ENCODE measurements around the gene OPN4.

Gene OPN4

GRCh38 chr10:86653987-86654386 lies 360 bp upstream of the OPN4 start:
- Mint-ChIP-seq H3K4me3 (no peak overlapping the region), H3K9me3 (no peaks in the 10 kb centered on the region), H3K27ac (no peak overlapping the region), H3K4me1 (no peaks in the 10 kb centered on the region), H3K27me3 (no peaks in the 10 kb centered on the region), H3K36me3 (no peaks in the 10 kb centered on the region)
- no peak for ATAC-seq

- Mint-ChIP-seq H3K36me3 (no peaks in the 10 kb centered on the region), H3K9me3 (no peaks in the 10 kb centered on the region), H3K27me3 (no peaks in the 10 kb centered on the region), H3K27ac (no peak overlapping the region), H3K4me1 (no peaks in the 10 kb centered on the region), H3K4me3 (no peak overlapping the region)
- no peak for ATAC-seq
Measured at GRCh38 chr10:86655173-86655540, 810 bp downstream of the OPN4 start.

- Mint-ChIP-seq H3K27me3 (no peaks in the 10 kb centered on the region), H3K4me3 (no peak overlapping the region), H3K27ac (no peak overlapping the region), H3K4me1 (no peaks in the 10 kb centered on the region), H3K9me3 (no peaks in the 10 kb centered on the region), H3K36me3 (no peaks in the 10 kb centered on the region)
- ATAC-seq = no peak
Measured at GRCh38 chr10:86655596-86655995, 1.2 kb downstream of the OPN4 start.

GRCh38 chr10:86657011-86657395 lies 2.7 kb downstream of the OPN4 start:
- Mint-ChIP-seq H3K36me3 (no peaks in the 10 kb centered on the region), H3K27ac (no peak overlapping the region), H3K9me3 (no peaks in the 10 kb centered on the region), H3K4me3 (no peak overlapping the region), H3K27me3 (no peaks in the 10 kb centered on the region), H3K4me1 (no peaks in the 10 kb centered on the region)
- no peak for ATAC-seq

- Mint-ChIP-seq H3K36me3 (no peaks in the 10 kb centered on the region), H3K4me3 (no peak overlapping the region), H3K4me1 (no peaks in the 10 kb centered on the region), H3K27ac (no peak overlapping the region), H3K27me3 (no peaks in the 10 kb centered on the region), H3K9me3 (no peaks in the 10 kb centered on the region)
- ATAC-seq = no peak
Measured at GRCh38 chr10:86657396-86658011, 3.2 kb downstream of the OPN4 start.

GRCh38 chr10:86658261-86658741 lies 4.0 kb downstream of the OPN4 start:
- H3K36me3 Mint-ChIP-seq = no peaks in the 10 kb centered on the region
- no peak for ATAC-seq

GRCh38 chr10:86658751-86659150 lies 4.4 kb downstream of the OPN4 start:
- H3K4me3 Mint-ChIP-seq = no peak overlapping the region
- no peak for ATAC-seq
- no peaks in the 10 kb centered on the region for H3K4me1 Mint-ChIP-seq
- no peaks in the 10 kb centered on the region for H3K36me3 Mint-ChIP-seq
- no peaks in the 10 kb centered on the region for H3K9me3 Mint-ChIP-seq
- H3K27me3 Mint-ChIP-seq = no peaks in the 10 kb centered on the region
- H3K27ac Mint-ChIP-seq = no peak overlapping the region

More at GRCh38 chr10:86658261-86658741, 4.0 kb downstream of the OPN4 start:
- H3K27ac Mint-ChIP-seq = no peak overlapping the region
- H3K9me3 Mint-ChIP-seq = no peaks in the 10 kb centered on the region
- no peak overlapping the region for H3K4me3 Mint-ChIP-seq
- H3K4me1 Mint-ChIP-seq = no peaks in the 10 kb centered on the region
- H3K27me3 Mint-ChIP-seq = no peaks in the 10 kb centered on the region

GRCh38 chr10:86659161-86659691 lies 4.9 kb downstream of the OPN4 start:
- Mint-ChIP-seq H3K36me3 (no peaks in the 10 kb centered on the region), H3K4me3 (no peak overlapping the region), H3K27me3 (no peaks in the 10 kb centered on the region), H3K9me3 (no peaks in the 10 kb centered on the region), H3K27ac (no peak overlapping the region), H3K4me1 (no peaks in the 10 kb centered on the region)
- no peak for ATAC-seq

GRCh38 chr10:86659721-86660453 lies 5.5 kb downstream of the OPN4 start:
- H3K36me3 Mint-ChIP-seq = no peaks in the 10 kb centered on the region
- no peaks in the 10 kb centered on the region for H3K4me1 Mint-ChIP-seq
- no peak overlapping the region for H3K4me3 Mint-ChIP-seq
- no peaks in the 10 kb centered on the region for H3K27me3 Mint-ChIP-seq
- no peaks in the 10 kb centered on the region for H3K9me3 Mint-ChIP-seq
- no peak for ATAC-seq
- no peak overlapping the region for H3K27ac Mint-ChIP-seq

- Mint-ChIP-seq H3K9me3 (no peaks in the 10 kb centered on the region), H3K36me3 (no peaks in the 10 kb centered on the region), H3K4me3 (no peak overlapping the region), H3K27me3 (no peaks in the 10 kb centered on the region), H3K4me1 (no peaks in the 10 kb centered on the region), H3K27ac (no peak overlapping the region)
- ATAC-seq = no peak
Measured at GRCh38 chr10:86661161-86662025, 7.0 kb downstream of the OPN4 start.

GRCh38 chr10:86662186-86663045 lies 8.1 kb downstream of the OPN4 start:
- Mint-ChIP-seq H3K36me3 (no peaks in the 10 kb centered on the region), H3K4me1 (no peaks in the 10 kb centered on the region), H3K4me3 (no peak overlapping the region), H3K27me3 (no peaks in the 10 kb centered on the region), H3K27ac (no peak overlapping the region), H3K9me3 (no peaks in the 10 kb centered on the region)
- no peak for ATAC-seq

- Mint-ChIP-seq H3K27me3 (no peaks in the 10 kb centered on the region), H3K27ac (no peak overlapping the region), H3K4me1 (no peaks in the 10 kb centered on the region), H3K36me3 (no peaks in the 10 kb centered on the region), H3K9me3 (no peaks in the 10 kb centered on the region), H3K4me3 (no peak overlapping the region)
- no peak for ATAC-seq
Measured at GRCh38 chr10:86663046-86663345, 8.6 kb downstream of the OPN4 start.

- H3K9me3 Mint-ChIP-seq = no peaks in the 10 kb centered on the region
- H3K27me3 Mint-ChIP-seq = no peaks in the 10 kb centered on the region
- no peak overlapping the region for H3K27ac Mint-ChIP-seq
- no peaks in the 10 kb centered on the region for H3K36me3 Mint-ChIP-seq
- no peak for ATAC-seq
- no peak overlapping the region for H3K4me3 Mint-ChIP-seq
- H3K4me1 Mint-ChIP-seq = peaks cover 3% of the 10 kb centered on the region
Measured at GRCh38 chr10:86663576-86664339, 9.4 kb downstream of the OPN4 start.
